NCI-H510A treated with DMSO at 0.1 percent for 48 hours (cell line): ENCODE data around the gene TUBA1B.
"Not testable (repeated sequence)": the region's sequence is repeated elsewhere in the genome, so short reads cannot be mapped to it uniquely, and the experiment has no call there.

ENCODE experiments used
- DNase-seq: peaks from one replicate; lab custom pipeline; 2025; lab: John Stamatoyannopoulos, UW

TUBA1B gene

DNA sequence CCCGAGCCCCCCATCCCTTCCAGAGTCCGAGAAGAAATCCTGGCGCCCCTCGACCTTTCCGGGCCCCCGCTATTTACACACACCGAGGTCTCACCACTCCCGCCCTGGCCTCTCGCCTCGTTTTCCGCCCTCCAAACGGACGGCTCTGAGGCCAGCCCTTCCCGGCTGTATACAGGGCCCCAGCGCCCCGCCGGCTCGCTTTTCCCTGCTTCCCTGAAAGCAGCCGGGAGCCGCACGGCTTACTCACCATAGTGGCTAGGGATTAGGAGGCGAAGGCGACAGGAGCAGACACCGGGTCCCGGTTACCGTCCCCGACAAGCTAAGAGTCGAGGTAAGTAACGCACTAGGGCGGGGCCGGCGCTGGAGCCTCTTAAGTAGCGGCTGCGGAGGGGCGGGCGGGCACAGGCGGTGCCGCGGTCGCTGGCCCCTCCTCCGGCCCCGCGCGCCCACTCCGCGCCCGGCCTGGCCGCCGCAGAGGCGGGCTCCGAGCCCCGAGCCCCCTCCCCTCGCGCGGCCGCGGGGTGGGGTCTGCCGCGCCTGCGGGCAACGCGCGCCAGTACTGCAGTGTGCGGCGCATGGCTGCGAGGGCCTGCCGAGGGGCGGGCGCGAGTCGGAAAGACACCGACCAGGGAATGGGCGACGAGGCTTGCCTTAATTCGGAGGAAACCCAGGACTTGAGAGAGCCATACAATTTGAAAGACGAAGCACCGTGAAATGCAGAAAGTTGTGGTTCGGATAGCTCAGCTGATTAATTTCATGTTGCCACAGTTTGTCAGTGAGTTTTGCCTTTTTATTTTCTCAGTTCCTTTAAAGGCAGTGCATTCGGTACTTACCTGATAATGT lies at the start of gene TUBA1B:
TSS of gene TUBA1B (minus strand) at position 345 of the 843 bp plus-strand sequence. CDS start at position 250, 95 bp downstream.
- peak; percentile 86 for DNase-seq

- no peak for DNase-seq
These were observed 43.0 kb upstream of the TUBA1B start for GRCh38 chr12:49174218-49174617.

GRCh38 chr12:49170924-49171323 lies 39.7 kb upstream of the TUBA1B start:
- no peak for DNase-seq

DNA sequence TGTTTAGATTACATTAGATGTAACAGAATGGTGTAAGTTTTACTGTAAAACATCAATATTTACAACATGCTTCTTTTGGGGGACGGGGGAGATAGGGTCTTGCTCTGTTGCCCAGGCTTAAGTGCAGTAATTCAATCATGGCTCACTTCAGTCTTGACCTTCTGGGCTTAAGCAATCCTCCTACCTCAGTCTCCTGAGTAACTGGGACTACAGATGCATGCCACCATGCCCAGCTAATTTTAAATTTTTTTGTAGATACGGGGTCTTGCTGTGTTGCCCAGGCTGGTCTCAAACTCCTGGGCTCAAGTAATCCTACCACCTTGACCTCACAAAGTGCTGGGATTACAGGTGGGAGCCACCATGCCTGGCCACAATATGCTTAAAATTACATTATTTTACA lies 33.9 kb upstream of the TUBA1B start:
- no peak for DNase-seq

DNA sequence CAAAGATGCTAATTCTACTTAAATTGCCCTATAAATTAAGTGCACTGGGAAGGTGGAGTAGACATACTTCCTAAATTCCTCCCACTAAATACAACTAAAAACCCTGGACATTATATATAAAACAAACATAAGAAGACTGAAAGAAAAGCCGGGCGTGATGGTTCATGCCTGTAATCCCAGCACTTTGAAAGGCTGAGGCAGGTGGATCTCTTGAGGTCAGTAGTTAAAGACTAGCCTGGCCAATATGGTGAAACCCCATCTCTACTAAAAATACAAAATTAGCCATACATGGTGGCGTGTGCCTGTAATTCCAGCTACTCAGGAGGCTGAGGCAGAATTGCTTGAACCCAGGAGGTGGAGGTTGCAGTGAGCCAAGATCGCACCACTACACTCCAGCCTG lies 30.7 kb upstream of the TUBA1B start:
- not testable (repeated sequence) for DNase-seq

- no peak for DNase-seq
These were observed 30.0 kb upstream of the TUBA1B start for GRCh38 chr12:49161092-49161795.

DNA sequence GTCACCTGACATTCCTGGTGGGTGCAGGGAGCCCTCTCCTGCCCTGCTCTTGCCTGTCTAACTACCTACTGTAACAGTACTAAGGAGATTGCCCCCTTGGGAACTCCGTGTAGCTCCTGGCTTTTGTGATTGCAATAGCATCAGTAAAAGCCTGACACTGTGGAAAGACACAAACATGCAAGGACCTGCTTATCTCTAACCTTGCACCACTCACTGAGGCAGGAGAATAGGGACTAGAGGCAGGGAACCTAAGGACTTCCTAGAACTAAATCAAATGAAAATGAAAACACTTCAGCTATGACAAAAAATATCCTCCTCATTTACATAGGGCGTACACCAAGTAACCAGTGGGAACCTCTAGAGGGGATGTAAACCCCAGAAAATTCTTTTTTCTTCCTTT lies 29.2 kb upstream of the TUBA1B start:
- DNase-seq: no peak

DNA sequence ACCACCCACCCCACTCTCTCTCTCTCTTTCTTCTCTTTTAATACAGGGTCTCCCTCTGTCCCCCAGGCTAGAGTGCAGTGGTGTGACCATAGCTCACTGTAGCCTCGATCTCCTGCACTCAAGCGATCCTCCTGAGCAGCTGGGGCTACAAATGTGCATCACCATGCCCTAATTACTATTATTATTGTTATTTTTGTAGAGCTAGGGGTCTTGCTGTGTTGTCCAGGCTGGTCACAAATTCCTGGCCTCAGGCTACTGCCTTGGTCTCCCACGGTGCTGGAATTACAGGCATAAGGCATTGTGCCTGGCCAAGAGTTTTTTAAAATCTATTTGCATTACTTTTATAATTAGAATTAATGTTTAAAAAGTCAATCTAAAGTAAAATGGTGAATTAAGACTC lies 23.0 kb upstream of the TUBA1B start:
- no peak for DNase-seq

- no peak for DNase-seq
These were observed 16.2 kb upstream of the TUBA1B start for GRCh38 chr12:49147384-49147783.

GRCh38 chr12:49146406-49146805 lies 15.2 kb upstream of the TUBA1B start:
- no peak for DNase-seq

DNA sequence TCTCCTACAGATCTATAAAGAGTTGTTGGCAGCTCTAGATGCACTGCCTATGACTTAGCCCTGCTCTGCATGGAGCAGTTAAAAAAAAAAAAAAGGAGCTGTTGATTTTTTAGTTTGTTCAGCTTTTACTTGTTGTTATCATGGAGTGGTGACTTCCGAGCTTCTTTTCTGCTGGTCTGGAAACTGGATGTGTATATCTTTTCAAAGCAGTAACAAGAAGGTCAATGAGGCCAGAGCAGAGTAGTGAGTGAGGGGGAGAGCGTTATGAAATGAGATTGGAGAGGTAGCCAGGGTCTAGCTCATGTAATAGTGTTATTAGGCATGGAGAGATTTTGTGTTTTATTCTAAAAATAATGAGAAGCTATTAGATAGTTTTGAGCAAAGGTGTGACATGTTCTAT lies 13.2 kb upstream of the TUBA1B start:
- DNase-seq: no peak

- DNase-seq: no peak
These were observed 7.8 kb upstream of the TUBA1B start for GRCh38 chr12:49138999-49139398.

- DNase-seq: no peak
These were observed 7.4 kb upstream of the TUBA1B start for GRCh38 chr12:49138587-49138986.

DNA sequence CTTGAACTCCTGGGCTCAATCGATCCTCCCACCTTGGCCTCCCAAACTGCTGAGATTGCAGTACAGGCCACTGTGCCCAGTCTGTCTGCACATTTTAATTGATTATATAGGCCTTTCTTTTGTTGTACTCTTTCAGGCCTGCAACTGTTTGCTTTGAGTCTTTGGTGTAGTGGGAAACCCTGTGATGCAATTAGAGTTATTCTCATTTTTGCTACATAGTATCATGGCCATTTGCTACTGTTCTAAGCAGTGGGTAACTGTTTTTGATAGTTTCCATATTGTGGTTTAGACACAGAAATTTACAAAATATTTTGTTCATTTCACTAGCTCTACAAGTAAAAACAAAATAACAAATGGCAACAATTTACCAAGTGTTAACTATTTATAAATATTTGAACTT lies 6.3 kb upstream of the TUBA1B start:
- DNase-seq: no peak

- not testable (repeated sequence) for DNase-seq
These were observed 5.8 kb upstream of the TUBA1B start for GRCh38 chr12:49136997-49137396.

DNA sequence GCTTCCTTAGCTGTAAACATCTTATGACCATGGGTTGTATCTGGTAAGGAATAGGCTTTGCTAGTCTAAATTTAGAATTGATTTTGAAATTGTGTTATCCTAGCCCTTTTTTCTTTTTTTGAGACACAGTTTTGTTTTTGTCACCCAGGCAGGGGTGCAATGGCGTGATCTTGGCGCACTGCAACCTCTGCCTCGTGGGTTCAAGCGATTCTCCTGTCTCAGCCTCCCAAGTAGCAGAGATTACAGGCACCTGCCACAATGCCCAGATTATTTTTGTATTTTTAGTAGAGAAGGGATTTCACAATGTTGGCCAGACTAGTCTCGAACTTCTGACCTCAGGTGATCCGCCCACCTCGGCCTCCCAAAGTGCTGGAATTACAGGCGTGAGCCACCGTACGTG lies 2.4 kb upstream of the TUBA1B start:
- no peak for DNase-seq

DNA sequence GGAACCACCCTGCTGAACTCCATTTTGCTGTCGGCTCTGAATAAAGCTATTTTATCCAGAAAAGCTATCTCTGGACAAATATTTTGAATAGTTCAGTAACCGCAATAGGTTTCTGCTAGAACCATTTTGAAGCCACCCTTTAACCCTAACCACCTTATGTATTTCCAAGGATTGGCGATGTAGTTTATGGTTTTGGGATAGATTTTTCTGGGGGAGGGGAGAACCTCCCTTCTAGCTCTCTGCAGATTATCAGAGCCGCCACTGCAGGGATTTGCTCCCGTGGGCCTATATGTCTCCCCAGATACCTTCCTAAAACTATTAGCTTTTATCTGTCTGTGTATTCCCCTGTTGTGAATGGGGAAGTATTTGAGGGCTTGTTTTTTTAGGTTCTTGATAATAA lies 1.8 kb upstream of the TUBA1B start:
- DNase-seq: peak; percentile 14

DNA sequence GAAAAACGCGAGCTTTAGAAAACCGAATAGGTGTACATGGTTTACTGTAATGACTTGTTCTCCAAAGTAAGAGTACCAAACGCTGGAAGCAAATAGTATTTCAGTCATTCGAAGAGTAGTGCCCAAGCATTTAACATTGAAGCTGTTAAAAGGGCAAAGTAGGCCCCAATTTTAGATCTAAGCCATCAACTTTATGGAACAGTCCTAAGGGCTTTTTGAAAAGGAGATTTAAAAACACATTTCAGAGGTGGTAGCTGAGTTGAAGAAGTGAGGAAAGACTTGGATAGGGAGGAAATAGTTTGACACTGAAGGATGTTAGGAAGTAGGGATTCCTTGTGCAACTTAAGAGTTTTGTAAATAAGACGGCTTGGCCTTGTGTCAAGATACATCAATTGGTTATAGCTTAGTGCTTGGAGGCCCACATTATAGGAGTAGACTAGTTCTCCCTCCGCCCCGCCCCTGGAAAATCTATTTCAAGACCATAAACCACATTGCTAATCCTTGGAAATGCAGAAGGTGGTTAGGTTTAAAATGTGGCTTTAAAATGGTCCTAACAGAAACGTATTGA lies 783 bp upstream of the TUBA1B start:
- peak; percentile 69 for DNase-seq

- peak; percentile 88 for DNase-seq
These were observed 794 bp downstream of the TUBA1B start for GRCh38 chr12:49130151-49131050.

- DNase-seq: no peak
These were observed 1.7 kb downstream of the TUBA1B start for GRCh38 chr12:49129332-49130150.

DNA sequence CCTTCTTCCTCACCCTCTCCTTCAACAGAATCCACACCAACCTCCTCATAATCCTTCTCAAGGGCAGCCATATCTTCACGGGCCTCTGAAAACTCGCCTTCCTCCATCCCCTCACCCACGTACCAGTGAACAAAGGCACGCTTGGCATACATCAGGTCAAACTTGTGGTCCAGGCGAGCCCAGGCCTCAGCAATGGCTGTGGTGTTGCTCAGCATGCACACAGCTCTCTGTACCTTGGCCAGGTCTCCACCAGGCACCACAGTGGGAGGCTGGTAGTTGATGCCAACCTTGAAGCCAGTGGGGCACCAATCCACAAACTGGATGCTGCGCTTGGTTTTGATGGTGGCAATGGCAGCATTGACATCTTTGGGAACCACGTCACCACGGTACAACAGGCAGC lies 3.2 kb downstream of the TUBA1B start:
- not testable (repeated sequence) for DNase-seq
